Stomach (tissue), 9 donors: ENCODE results near the gene ZNF296. TPM values are rescaled to one million over a fixed set of nuclear protein-coding genes. Genes with fewer than 3 reads are reported as not detected.
"Not testable (repeated sequence)": the region's sequence is repeated elsewhere in the genome, so short reads cannot be mapped to it uniquely, and the experiment has no call there.

Source experiments
- DNase-seq, 2 donors: peaks; one replicate each; pipeline versions ENCODE4 v3.0.0 to v3.0.0-alpha.2; 2013 to 2019
- H3K27ac ChIP-seq, 5 donors: fragments of 200-600 bp in 4 of 5; sonication (generic) in 4 of 5; one replicate each; pipeline ENCODE4 v1.5.1; 2013 to 2019; ENCODE audit warnings: mild to moderate bottlenecking in 1 of 5, moderate library complexity in 1 of 5
- H3K27me3 ChIP-seq, 3 donors: fragments of 200-600 bp; sonication (generic); one replicate each; pipeline ENCODE4 v1.5.1; 2017 to 2019; ENCODE audit warnings: mixed run types in 1 of 3
- H3K36me3 ChIP-seq, 4 donors: fragments of 200-600 bp; sonication (generic); 1 replicate in 3 of 4; 2 replicates in 1 of 4; pipeline ENCODE4 v1.5.1; 2016 to 2019
- H3K4me1 ChIP-seq, 4 donors: fragments of 200-600 bp; sonication (generic); one replicate each; pipeline ENCODE4 v1.5.1; 2016 to 2019
- H3K4me3 ChIP-seq, 4 donors: fragments of 200-600 bp; sonication (generic) in 3 of 4; one replicate each; pipeline ENCODE4 v1.5.1; 2016 to 2019; ENCODE audit warnings: mild to moderate bottlenecking in 1 of 4
- H3K9me3 ChIP-seq, 4 donors: fragments of 200-600 bp; sonication (generic); one replicate each; pipeline ENCODE4 v1.5.1; 2016 to 2019
- CTCF ChIP-seq, 7 experiments: fragments of 450-650 bp in 4 of 7; fragments of 200-600 bp in 3 of 7; sonication (generic) in 3 of 7; IDR thresholded peaks; one replicate each; pipeline ENCODE4 v1.5.1; 2016 to 2019; ENCODE audit warnings: antibody characterized with exemption in 7 of 7, control low read depth in 2 of 7, mild to moderate bottlenecking in 1 of 7
- EP300 ChIP-seq: sonication (generic); formaldehyde crosslinking; IDR thresholded peaks from one replicate; pipeline ENCODE4 v1.6.1; 2017; ENCODE audit warnings: antibody characterized with exemption
- POLR2A ChIP-seq, 4 donors: fragments of 450-650 bp; IDR thresholded peaks; one replicate each; pipeline ENCODE4 v1.6.1; 2016; ENCODE audit warnings: antibody characterized with exemption in 4 of 4, control low read depth in 2 of 4, mild to moderate bottlenecking in 1 of 4, moderate library complexity in 1 of 4
- POLR2AphosphoS5 ChIP-seq, 3 donors: sonication (generic); formaldehyde crosslinking; IDR thresholded peaks; one replicate each; pipeline ENCODE4 v1.6.1; 2016; ENCODE audit warnings: antibody characterized with exemption in 3 of 3
- WGBS, 5 donors: extraction: QIAGEN DNeasy Blood & Tissue Kit in 3 of 5; methylation state at CpG; one replicate each; pipeline versions ENCODE4 v1.1.5 to v1.1.7; 2013 to 2018; 5-methylcytosine and 5-hydroxymethylcytosine counted together
- intact Hi-C: fragments of 100-400 bp; cut with DNase I; formaldehyde crosslinking; loops from one replicate; pipeline ENCODE4 v1.15.1; 2023; ENCODE audit warnings: low total_unique reads
- polyA plus RNA-seq, 3 donors: library from polyadenylated mRNA; stranded (reverse); fragments of 200-250 nt; gene quantifications; one replicate each; pipeline ENCODE4 v1.2.3, GENCODE V29; 2013
- total RNA-seq, 5 donors: library from RNA; depleted of rRNA; stranded (reverse); fragments of >200 nt; gene quantifications; one replicate each; pipeline versions ENCODE4 v1.1.0 to v1.2.3, GENCODE V29; 2014 to 2016
- donor health status: healthy with polysubstance abuse.
- donor health status: Bipolar disorder and iron deficiency.
- donor health status: healthy.

The ZNF296 gene
- total and polyA plus RNA-seq, 8 donors = 0.45 to 13.4 (median 5.0) TPM; not detected in 1

- no peaks in the 10 kb centered on the region for H3K36me3 ChIP-seq
- no peak for TF ChIP-seq CTCF (IDR thresholded peaks at IDR 0.05)
- TF ChIP-seq POLR2AphosphoS5 (IDR thresholded peaks at IDR 0.05) = no peak
- intact Hi-C loops = no loop called here
- H3K27me3 ChIP-seq = no peaks in the 10 kb centered on the region
- no peak overlapping the region for H3K27ac ChIP-seq
- no peaks in the 10 kb centered on the region for H3K9me3 ChIP-seq
- no peak for DNase-seq
- 82 to 86% (median 83%) methylated on average over 12 of the region's 12 CpGs for WGBS, 5 donors
- H3K4me1 ChIP-seq = peaks cover 36 to 79% (median 63%) of the 10 kb centered on the region in 4 donors
- no peak overlapping the region for H3K4me3 ChIP-seq
Measured at GRCh38 chr19:45107621-45108150, 31.4 kb upstream of the ZNF296 start.

GRCh38 chr19:45106363-45106762 lies 30.1 kb upstream of the ZNF296 start:
- H3K36me3 ChIP-seq, H3K4me3 ChIP-seq, H3K27me3 ChIP-seq, DNase-seq, H3K9me3 ChIP-seq, intact Hi-C loops: not testable (repeated sequence)
- 87 to 93% (median 90%) methylated on average over 11 of the region's 11 CpGs for WGBS, 5 donors
- Histone ChIP-seq H3K4me1 (peaks cover 43 to 79% (median 64%) of the 10 kb centered on the region in 4 donors), H3K27ac (peak overlapping the region in 2 of 5 donors; percentile 87 to 94)

- intact Hi-C loops = no loop called here
- Histone ChIP-seq H3K9me3 (no peaks in the 10 kb centered on the region), H3K4me3 (no peak overlapping the region), H3K27me3 (no peaks in the 10 kb centered on the region), H3K4me1 (peaks cover 58 to 85% (median 70%) of the 10 kb centered on the region in 4 donors), H3K27ac (peak overlapping the region; percentile 17 to 94 (median 87)), H3K36me3 (no peaks in the 10 kb centered on the region)
- no peak for DNase-seq
- WGBS, 5 donors = 50 to 78% (median 51%) methylated on average over 15 to 16 of the region's 16 CpGs
- TF ChIP-seq POLR2A (IDR thresholded peaks at IDR 0.05) (no peak), CTCF (IDR thresholded peaks at IDR 0.05) (no peak), EP300 (no peak), POLR2AphosphoS5 (IDR thresholded peaks at IDR 0.05) (no peak)
Measured at GRCh38 chr19:45104658-45105349, 28.5 kb upstream of the ZNF296 start.

- DNase-seq = peak in 1 of 2 donors; percentile 71
- Histone ChIP-seq H3K4me1 (peaks cover 69 to 88% (median 76%) of the 10 kb centered on the region in 4 donors), H3K4me3 (peak overlapping the region in 1 of 4 donors; percentile 19), H3K27ac (peak overlapping the region; percentile 17 to 94 (median 87)), H3K27me3 (no peaks in the 10 kb centered on the region), H3K36me3 (no peaks in the 10 kb centered on the region), H3K9me3 (no peaks in the 10 kb centered on the region)
- 26 to 39% (median 32%) methylated on average over 22 to 26 of the region's 26 CpGs for WGBS, 5 donors
- intact Hi-C loops = no loop called here
- TF ChIP-seq POLR2AphosphoS5 (IDR thresholded peaks at IDR 0.05) = no peak
- TF ChIP-seq POLR2A (IDR thresholded peaks at IDR 0.05) = no peak
- TF ChIP-seq CTCF (IDR thresholded peaks at IDR 0.05) = no peak
- TF ChIP-seq EP300 = no peak
Measured at GRCh38 chr19:45103508-45104319, 27.4 kb upstream of the ZNF296 start.
